ENCODE data around the gene MEIOB. TPM values are rescaled to one million over a fixed set of nuclear protein-coding genes. Genes with fewer than 3 reads are reported as not detected.
A peak's percentile ranks its signal among the peaks of the same experiment; 100 is the strongest.
"Not testable (repeated sequence)": the region's sequence is repeated elsewhere in the genome, so short reads cannot be mapped to it uniquely, and the experiment has no call there.

Gene MEIOB
- total RNA-seq, 2 donors from 2014 or later = 0.43 to 0.45 TPM

DNA sequence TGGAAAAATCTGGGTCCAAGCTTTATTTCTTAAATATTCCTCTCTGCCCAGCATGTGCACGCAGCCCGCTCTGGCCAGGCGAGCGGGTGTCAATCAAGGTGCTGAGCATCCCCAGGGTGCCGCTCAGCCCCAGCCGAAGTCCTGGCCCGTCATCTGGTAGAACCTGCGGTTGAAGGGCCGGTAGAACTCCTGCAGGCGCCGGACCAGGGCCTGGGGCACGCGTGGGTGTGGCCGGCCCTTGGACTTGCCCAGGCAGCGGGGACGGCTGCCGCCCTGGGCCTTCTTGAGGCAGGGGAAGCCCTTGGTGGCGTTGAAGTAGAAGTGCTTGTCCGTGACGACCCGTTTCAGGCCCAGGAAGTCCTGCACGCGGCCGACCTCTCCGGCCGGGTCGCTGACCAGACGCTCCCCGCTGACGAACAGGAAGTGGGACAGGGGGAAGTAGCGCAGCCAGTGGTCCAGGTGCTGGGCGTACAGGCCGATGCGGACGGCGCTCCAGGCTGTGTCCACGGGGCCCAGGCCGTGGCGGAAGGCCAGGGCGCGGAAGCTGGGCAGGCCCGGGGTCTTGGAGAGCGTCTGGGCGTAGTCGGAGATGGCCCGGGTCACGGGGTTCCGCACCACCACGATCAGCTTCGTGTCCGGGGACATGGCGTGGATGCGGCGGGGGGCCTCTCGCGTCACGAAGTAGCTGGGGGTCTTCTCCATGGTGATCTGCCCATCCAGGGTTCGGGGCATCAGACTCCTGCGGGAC lies 39.7 kb upstream of the MEIOB start:
- ATAC-seq (no peak), DNase-seq (ENCODE audit: low spot score in 2 of 2) (no peak)
- Mint-ChIP-seq H3K36me3 (no peaks in the 10 kb centered on the region), H3K27ac (no peak overlapping the region), H3K9me3 (no peaks in the 10 kb centered on the region)

DNA sequence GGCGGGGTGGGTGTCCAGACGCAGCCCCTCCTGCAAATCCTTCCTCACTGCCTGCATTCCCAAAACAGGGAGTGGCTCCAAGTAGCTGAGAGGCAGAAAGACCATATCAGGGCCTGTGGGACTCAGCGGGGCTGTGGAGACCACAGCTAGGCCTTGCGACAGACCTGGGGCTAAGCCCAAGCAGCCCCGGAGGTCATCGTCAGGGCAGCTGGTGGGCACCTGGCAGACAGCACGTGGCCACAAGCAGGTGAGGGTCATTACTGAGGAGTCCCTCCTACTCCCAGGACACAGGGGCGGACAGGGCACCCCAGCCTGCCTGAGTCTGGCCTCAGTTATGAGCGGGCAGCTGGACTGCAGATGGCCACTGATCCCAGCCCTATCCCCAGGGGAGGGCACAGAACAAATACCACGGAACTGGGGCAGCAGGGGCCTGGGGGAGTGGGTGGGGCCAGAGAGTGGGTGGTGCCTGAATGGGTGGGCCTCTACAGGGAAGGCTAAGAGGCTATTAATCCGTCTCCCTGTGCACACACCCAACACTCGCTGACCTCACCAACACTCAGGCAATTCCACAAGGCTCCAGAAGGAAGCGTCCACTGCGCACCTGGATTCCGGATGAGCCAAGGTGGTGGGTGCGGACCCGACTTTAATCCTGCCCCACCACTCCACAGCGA lies 37.7 kb upstream of the MEIOB start:
- Mint-ChIP-seq H3K9me3 (no peaks in the 10 kb centered on the region), H3K27ac (no peak overlapping the region), H3K36me3 (no peaks in the 10 kb centered on the region)
- ATAC-seq = no peak
- DNase-seq (ENCODE audit: low spot score in 2 of 2) = no peak

GRCh38 chr16:1908983-1909382 lies 37.0 kb upstream of the MEIOB start:
- Mint-ChIP-seq H3K36me3 (no peaks in the 10 kb centered on the region), H3K27ac (no peak overlapping the region), H3K9me3 (no peaks in the 10 kb centered on the region)
- ATAC-seq = no peak
- no peak for DNase-seq (ENCODE audit: low spot score in 2 of 2)

- no peak for DNase-seq (ENCODE audit: low spot score in 2 of 2)
- no peaks in the 10 kb centered on the region for H3K36me3 Mint-ChIP-seq
- no peak overlapping the region for H3K27ac Mint-ChIP-seq
- H3K9me3 Mint-ChIP-seq = no peaks in the 10 kb centered on the region
- no peak for ATAC-seq
Observed at GRCh38 chr16:1908184-1908583, 36.2 kb upstream of the MEIOB start.

DNA sequence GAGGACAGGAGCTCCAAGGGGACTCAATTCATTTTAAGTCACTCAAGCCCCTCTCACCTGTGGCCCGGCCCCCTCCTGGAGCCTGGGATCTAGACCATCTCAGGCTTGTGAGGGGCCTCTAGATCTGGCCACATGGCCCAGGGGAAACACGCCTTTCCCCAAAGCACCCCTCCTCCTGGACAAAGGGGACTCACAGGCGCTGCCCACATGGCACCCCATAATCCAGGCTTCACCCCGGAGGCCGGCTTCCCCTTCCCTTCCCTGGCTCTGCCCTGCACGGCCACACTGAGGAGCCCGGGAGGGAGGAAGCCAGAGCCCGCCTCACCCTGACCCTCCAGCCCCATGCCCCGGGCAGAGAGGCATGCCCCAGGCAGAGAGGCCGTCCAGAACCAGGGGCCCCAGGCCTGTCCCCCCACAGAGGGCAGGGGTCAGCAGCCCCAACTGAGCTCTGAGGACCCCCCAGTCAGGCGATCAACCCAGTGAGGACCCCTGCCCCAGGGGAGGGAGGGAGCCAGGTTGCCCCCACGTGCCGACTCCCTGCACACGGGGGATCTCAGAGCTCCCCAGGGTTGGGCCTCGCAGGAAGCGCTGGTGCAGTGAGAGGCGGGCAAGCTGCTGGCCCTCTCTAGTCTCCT lies 35.4 kb upstream of the MEIOB start:
- no peaks in the 10 kb centered on the region for H3K36me3 Mint-ChIP-seq
- ATAC-seq (no peak), DNase-seq (ENCODE audit: low spot score in 2 of 2) (no peak)
- H3K27ac Mint-ChIP-seq = no peak overlapping the region
- H3K9me3 Mint-ChIP-seq = no peaks in the 10 kb centered on the region

DNA sequence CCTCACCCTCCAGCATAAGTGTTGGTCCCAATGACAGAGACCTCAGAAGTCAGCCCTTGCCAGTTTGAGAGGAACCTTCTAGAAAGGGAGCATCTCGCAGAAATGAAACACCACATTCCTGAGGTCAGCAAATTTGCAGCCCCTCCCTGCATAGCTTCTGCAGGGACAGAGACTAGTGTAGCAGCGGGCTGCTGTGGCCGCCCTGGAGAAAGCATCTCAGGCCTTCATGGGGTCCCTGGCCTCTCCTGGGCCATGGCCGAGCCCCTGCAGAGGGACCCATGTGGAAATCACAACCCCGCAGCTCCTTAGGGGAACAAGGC lies 34.8 kb upstream of the MEIOB start:
- H3K9me3 Mint-ChIP-seq = no peaks in the 10 kb centered on the region
- H3K36me3 Mint-ChIP-seq = no peaks in the 10 kb centered on the region
- ATAC-seq (no peak), DNase-seq (ENCODE audit: low spot score in 2 of 2) (no peak)
- H3K27ac Mint-ChIP-seq = no peak overlapping the region

- no peak for DNase-seq (ENCODE audit: low spot score in 2 of 2)
- no peaks in the 10 kb centered on the region for H3K36me3 Mint-ChIP-seq
- H3K27ac Mint-ChIP-seq = no peak overlapping the region
- H3K9me3 Mint-ChIP-seq = no peaks in the 10 kb centered on the region
- ATAC-seq = no peak
Observed at GRCh38 chr16:1906055-1906845, 34.3 kb upstream of the MEIOB start.

GRCh38 chr16:1903845-1904840 lies 32.2 kb upstream of the MEIOB start:
- Mint-ChIP-seq H3K27ac (peak overlapping the region in 1 of 2 donors; percentile 55), H3K9me3 (no peaks in the 10 kb centered on the region), H3K36me3 (no peaks in the 10 kb centered on the region)
- ATAC-seq (no peak), DNase-seq (ENCODE audit: low spot score in 2 of 2) (no peak)

- DNase-seq (ENCODE audit: low spot score in 2 of 2) = no peak
- Mint-ChIP-seq H3K36me3 (no peaks in the 10 kb centered on the region), H3K27ac (no peak overlapping the region), H3K9me3 (no peaks in the 10 kb centered on the region)
- no peak for ATAC-seq
Observed at GRCh38 chr16:1903220-1903574, 31.2 kb upstream of the MEIOB start.

DNA sequence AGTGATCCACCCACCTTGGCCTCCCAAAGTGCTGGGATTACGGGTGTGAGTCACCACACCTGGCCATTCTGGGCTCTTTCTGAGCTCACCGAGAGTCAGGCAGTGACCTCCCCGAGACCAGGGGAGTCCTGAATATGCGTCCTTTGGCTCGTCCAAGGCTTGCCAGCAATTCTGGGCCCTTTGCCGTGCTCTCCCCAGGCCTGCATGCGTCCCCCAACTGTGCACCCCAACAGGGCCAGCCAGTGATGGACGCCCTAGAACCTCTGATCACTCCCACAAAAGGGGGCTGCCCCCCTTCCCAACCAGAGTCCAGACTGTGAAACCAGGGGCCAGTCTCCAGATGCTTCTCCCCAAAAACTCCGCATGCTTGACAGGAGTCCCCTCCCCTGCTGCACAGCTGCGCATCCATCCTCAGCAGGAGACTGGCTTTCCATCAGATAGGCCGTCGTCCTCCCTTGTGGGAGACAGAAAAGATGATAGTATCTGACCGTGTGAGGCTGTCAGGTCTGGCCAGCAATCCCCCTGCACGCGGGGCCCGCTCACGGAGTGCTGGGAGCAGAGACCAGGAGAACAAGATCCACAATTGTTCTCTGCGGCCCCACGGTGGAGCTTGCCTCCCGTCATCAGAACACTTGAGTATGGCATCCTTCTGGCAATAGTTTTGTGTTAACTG lies 30.7 kb upstream of the MEIOB start:
- Mint-ChIP-seq H3K36me3 (no peaks in the 10 kb centered on the region), H3K27ac (no peak overlapping the region), H3K9me3 (no peaks in the 10 kb centered on the region)
- DNase-seq (ENCODE audit: low spot score in 2 of 2) = no peak
- no peak for ATAC-seq

DNA sequence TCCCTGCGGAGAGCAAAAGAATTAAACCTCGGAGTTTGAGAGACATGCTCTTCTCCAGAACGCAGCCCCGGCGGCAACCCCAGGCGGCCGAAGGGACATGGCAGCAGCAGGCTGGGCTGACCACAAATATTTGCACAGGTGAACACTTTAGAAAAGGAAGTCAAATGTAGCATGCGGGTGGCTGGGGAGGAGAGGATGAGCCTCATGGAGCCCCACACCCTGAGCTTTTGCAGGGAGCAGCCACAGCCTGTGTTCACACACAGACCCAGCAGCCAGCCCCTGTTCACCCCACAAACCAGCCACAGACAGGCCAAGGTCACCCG lies 28.4 kb upstream of the MEIOB start:
- DNase-seq (ENCODE audit: low spot score in 2 of 2) = no peak
- no peak for ATAC-seq
- Mint-ChIP-seq H3K27ac (no peak overlapping the region), H3K36me3 (no peaks in the 10 kb centered on the region), H3K9me3 (no peaks in the 10 kb centered on the region)

DNA sequence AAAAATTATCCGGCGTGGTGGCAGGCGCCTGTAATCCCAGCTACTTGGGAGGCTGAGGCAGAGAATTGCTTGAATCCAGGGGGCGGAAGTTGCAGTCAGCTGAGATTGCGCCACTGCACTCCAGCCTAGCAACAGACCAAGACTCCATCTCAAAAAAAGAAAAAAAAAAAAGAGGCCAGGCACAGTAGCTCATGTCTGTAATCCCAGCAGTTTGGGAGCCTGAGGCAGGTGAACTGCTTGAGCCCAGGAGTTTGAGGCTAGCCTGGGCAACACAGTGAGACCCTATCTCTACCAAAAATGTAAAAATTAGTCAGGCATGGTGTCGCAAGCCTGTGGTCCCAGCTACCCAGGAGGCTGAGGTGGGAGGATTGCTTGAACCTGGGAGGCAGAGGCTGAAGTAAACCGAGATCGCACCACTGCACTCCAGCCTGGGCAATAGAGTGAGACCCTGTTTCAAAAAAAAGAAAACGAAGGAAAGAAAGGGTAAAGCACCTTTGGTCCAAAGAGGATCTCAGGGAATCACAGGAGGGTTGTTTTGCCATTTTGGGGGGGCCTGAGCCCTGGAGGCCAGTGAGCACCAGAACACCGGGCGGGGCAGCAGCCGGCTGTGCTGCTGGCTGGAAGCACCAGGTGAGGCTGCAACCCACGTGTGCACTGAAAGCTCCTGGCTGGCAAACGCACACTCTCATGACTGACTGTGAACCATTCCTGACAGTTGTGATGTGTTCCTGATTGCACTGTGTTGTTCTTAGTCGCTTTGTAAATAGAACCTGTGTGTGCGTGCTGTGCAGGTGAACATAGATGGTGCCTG lies 27.9 kb upstream of the MEIOB start:
- no peak for DNase-seq (ENCODE audit: low spot score in 2 of 2)
- Mint-ChIP-seq H3K36me3 (no peaks in the 10 kb centered on the region), H3K27ac (no peak overlapping the region)

DNA sequence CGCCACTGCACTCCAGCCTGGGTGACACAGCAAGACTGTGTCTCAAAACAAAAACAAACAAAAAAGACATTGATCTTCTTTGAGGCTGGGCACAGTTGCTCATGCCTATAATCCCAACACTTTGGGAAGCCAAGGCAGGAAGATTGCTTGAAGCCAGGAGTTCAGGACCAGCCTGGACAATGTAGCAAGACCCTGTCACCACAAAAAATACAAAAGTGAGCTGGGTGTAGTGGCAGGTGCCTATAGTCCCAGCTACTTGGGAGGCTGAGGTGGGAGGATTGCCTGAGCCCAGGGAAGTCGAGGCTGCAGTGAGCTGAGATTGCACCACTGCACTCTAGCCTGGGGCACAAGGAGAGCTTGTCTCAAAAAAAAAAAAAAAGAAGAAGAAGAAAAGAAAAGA lies 25.7 kb upstream of the MEIOB start:
- H3K9me3 Mint-ChIP-seq; ATAC-seq; H3K36me3 Mint-ChIP-seq; DNase-seq (ENCODE audit: low spot score in 2 of 2); H3K27ac Mint-ChIP-seq: not testable (repeated sequence)

More for the DNA sequence above, 27.9 kb upstream of the MEIOB start:
- ATAC-seq = no peak
- no peaks in the 10 kb centered on the region for H3K9me3 Mint-ChIP-seq

DNA sequence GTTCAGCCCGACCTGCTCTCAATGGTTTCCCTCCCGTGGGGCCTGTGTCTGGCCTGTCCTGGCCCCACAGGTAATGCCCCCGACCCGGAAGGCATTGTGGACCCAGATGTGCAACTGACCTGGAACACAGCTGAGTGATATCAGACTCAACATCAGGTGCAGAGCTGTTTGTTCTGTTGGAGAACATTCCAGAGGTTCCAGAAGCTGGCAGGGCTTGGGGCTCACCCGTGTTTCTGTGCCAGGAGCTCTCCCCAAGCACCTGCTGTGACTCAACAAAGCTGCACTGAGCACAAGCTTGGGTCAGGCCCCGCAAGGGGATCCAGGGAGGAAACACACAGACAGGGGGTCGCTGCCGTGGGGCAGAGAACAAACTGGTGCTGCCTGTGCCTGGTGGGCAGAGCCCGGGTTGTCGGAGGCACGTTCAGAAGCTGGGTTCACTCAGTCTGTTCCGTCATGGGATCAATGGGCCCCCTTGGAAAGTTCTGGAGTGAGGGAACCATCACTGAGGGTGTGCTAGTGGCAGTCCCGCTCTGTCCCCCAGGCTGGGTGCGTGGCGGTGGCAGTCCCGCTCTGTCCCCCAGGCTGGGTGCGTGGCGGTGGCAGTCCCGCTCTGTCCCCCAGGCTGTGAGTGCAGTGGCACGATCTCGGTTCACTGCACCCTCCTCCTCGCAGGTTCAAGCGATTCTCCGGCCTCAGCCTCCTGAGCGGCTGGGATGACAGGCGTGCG lies 24.1 kb upstream of the MEIOB start:
- ATAC-seq (no peak), DNase-seq (ENCODE audit: low spot score in 2 of 2) (no peak)
- Mint-ChIP-seq H3K27ac (no peak overlapping the region), H3K36me3 (no peaks in the 10 kb centered on the region), H3K9me3 (no peaks in the 10 kb centered on the region)

GRCh38 chr16:1895068-1895467 lies 23.1 kb upstream of the MEIOB start:
- no peak for ATAC-seq

More at GRCh38 chr16:1895068-1895467, 23.1 kb upstream of the MEIOB start:
- Mint-ChIP-seq H3K36me3 (no peaks in the 10 kb centered on the region), H3K9me3 (no peaks in the 10 kb centered on the region), H3K27ac (no peak overlapping the region)
- no peak for DNase-seq (ENCODE audit: low spot score in 2 of 2)

Measured in activated naive CD4-positive, alpha-beta T cell treated with anti-CD3 and anti-CD28 coated beads, Interleukin-2, amount 50 U/mL, for 72 hours (primary cell).